Activated naive CD4-positive, alpha-beta T cell (primary cell): ENCODE results near the gene TOR1AIP1.
"Not testable (repeated sequence)": the region's sequence is repeated elsewhere in the genome, so short reads cannot be mapped to it uniquely, and the experiment has no call there.

Source experiments
- DNase-seq, 4 experiments: peaks; one replicate each; lab custom pipeline; 2025; lab: John Stamatoyannopoulos, UW

TOR1AIP1 gene

GRCh38 chr1:179882253-179883039 is at the start of gene TOR1AIP1:
Gene TOR1AIP1 (plus strand): TSS chr1:179882285. CDS start chr1:179882503, 218 bp downstream.
- peak; percentile 93 to 96 (median 94) for DNase-seq

GRCh38 chr1:179836686-179837445 is 45.2 kb upstream of the TOR1AIP1 start:
- DNase-seq = not testable (repeated sequence)

GRCh38 chr1:179840107-179840506 is 42.0 kb upstream of the TOR1AIP1 start:
- DNase-seq = no peak

GRCh38 chr1:179848233-179848632 is 33.9 kb upstream of the TOR1AIP1 start:
- DNase-seq = no peak

GRCh38 chr1:179853102-179853501 is 29.0 kb upstream of the TOR1AIP1 start:
- no peak for DNase-seq

- DNase-seq = not testable (repeated sequence)
Observed at GRCh38 chr1:179855831-179856230, 26.3 kb upstream of the TOR1AIP1 start.

- no peak for DNase-seq
Observed at GRCh38 chr1:179856296-179856695, 25.8 kb upstream of the TOR1AIP1 start.

GRCh38 chr1:179857009-179857408 is 25.1 kb upstream of the TOR1AIP1 start:
- DNase-seq = no peak

GRCh38 chr1:179860652-179861051 is 21.4 kb upstream of the TOR1AIP1 start:
- no peak for DNase-seq

- no peak for DNase-seq
Observed at GRCh38 chr1:179865377-179865776, 16.7 kb upstream of the TOR1AIP1 start.

- no peak for DNase-seq
Observed at GRCh38 chr1:179866616-179867015, 15.5 kb upstream of the TOR1AIP1 start.

- DNase-seq = peak in 2 of 4 experiments; percentile 4 to 38
Observed at GRCh38 chr1:179867493-179868330, 14.4 kb upstream of the TOR1AIP1 start.

- DNase-seq = no peak
Observed at GRCh38 chr1:179870870-179871269, 11.2 kb upstream of the TOR1AIP1 start.

- no peak for DNase-seq
Observed at GRCh38 chr1:179871940-179872339, 10.1 kb upstream of the TOR1AIP1 start.

GRCh38 chr1:179872558-179872957 is 9.5 kb upstream of the TOR1AIP1 start:
- no peak for DNase-seq

- no peak for DNase-seq
Observed at GRCh38 chr1:179873438-179873851, 8.6 kb upstream of the TOR1AIP1 start.

- DNase-seq = no peak
Observed at GRCh38 chr1:179875596-179876299, 6.3 kb upstream of the TOR1AIP1 start.

- DNase-seq = no peak
Observed at GRCh38 chr1:179876300-179876715, 5.8 kb upstream of the TOR1AIP1 start.

GRCh38 chr1:179877586-179878265 is 4.4 kb upstream of the TOR1AIP1 start, which contains the start of gene TOR1AIP2:
Gene TOR1AIP2 (minus strand): TSS chr1:179877803. CDS start chr1:179852665, 25,138 bp downstream.
- peak; percentile 42 to 78 (median 57) for DNase-seq

GRCh38 chr1:179879797-179880196 is 2.3 kb upstream of the TOR1AIP1 start:
- no peak for DNase-seq
